ENCODE data around the gene QPRT. TPM values are rescaled to one million over a fixed set of nuclear protein-coding genes. Genes with fewer than 3 reads are reported as not detected.

QPRT gene
- total and polyA plus RNA-seq, 2 of the 13 experiments (the other 11 are each of a cell fraction or from before 2014, with no cell fraction given), result 130 to 218 TPM

DNA sequence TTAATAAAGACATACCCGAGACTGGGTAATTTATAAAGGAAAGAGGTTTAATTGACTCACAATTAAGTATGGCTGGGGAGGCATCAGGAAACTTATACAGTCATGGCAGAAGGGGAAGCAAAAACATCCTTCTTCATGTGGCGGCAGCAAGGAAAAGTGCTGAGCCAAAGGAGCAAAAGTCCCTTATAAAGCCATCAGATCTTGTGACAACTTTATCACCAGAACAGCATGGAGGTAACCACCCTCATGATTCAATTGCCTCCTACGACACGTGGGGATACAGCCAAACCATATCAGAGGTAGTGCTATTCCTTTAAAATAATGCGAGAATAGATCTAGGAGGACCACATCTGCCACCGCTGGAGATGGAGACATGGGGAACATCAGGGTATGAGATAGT is 57.8 kb downstream of the QPRT start:
- Histone ChIP-seq H3K4me2 (ENCODE audit: low read depth, low read length) (no peak overlapping the region), H3K9me3 (ENCODE audit: low read length) (no peaks in the 10 kb centered on the region), H3K27ac (ENCODE audit: extremely low read length, insufficient read depth, low read length) (no peak overlapping the region), H3K79me2 (ENCODE audit: insufficient read depth, low read length) (no peaks in the 10 kb centered on the region), H3K36me3 (replicated peaks in 1 of 2; ENCODE audit: control insufficient read depth in 1 of 2, insufficient read depth in 2 of 2, low read length in 2 of 2) (no peaks in the 10 kb centered on the region), H2AFZ (ENCODE audit: low read length) (no peak overlapping the region), H3K4me1 (ENCODE audit: insufficient read depth, low read length) (peaks cover 63% of the 10 kb centered on the region), H3K27me3 (ENCODE audit: control insufficient read depth in 1 of 2, insufficient read depth in 2 of 2, low read length in 2 of 2) (peaks cover 0 to 1% of the 10 kb centered on the region in 2 experiments; a peak in 2 of 5 replicates), H3K9ac (ENCODE audit: insufficient read depth, low read depth, low read length) (no peak overlapping the region), H4K20me1 (ENCODE audit: insufficient read depth, low read length) (no peaks in the 10 kb centered on the region), H3K4me3 (replicated peaks in 1 of 3; ENCODE audit: insufficient read depth in 1 of 3, low read depth in 2 of 3, low read length in 3 of 3) (no peak overlapping the region)
- TF ChIP-seq ZC3H4 (CRISPR knock-in tag; IDR thresholded peaks at IDR 0.05; ENCODE audit: borderline replicate concordance) (no peak), ZNF749 (CRISPR knock-in tag; IDR thresholded peaks at IDR 0.05; ENCODE audit: borderline replicate concordance) (no peak), ZSCAN21 (CRISPR knock-in tag; IDR thresholded peaks at IDR 0.05; ENCODE audit: borderline replicate concordance) (no peak), ZNF253 (CRISPR knock-in tag; IDR thresholded peaks at IDR 0.05; ENCODE audit: borderline replicate concordance) (no peak), SSRP1 (CRISPR knock-in tag; IDR thresholded peaks at IDR 0.05) (no peak), ZNF496 (CRISPR knock-in tag; IDR thresholded peaks at IDR 0.05; ENCODE audit: insufficient replicate concordance) (no peak), ZNF747 (CRISPR knock-in tag; IDR thresholded peaks at IDR 0.05; ENCODE audit: borderline replicate concordance) (no peak), RELA (CRISPR knock-in tag; IDR thresholded peaks at IDR 0.05) (no peak), SP1 (IDR thresholded peaks at IDR 0.05) (no peak), SP1 (CRISPR knock-in tag; IDR thresholded peaks at IDR 0.05) (no peak), EP300 (IDR thresholded peaks at IDR 0.05; ENCODE audit: low read depth in 2 of 2, low read length in 2 of 2) (no peak), EP300 (CRISPR knock-in tag; IDR thresholded peaks at IDR 0.05; ENCODE audit: borderline replicate concordance) (no peak), ZNF354B (CRISPR knock-in tag; IDR thresholded peaks at IDR 0.05) (no peak), RAD51 (IDR thresholded peaks at IDR 0.05; ENCODE audit: borderline replicate concordance) (no peak), GTF3A (CRISPR knock-in tag; conservative IDR thresholded peaks at IDR 0.05) (no peak), SP5 (CRISPR knock-in tag; IDR thresholded peaks at IDR 0.05; ENCODE audit: borderline replicate concordance, low read depth) (no peak), ZNF709 (CRISPR knock-in tag; IDR thresholded peaks at IDR 0.05) (no peak)
- TF ChIP-seq, protein P1, sequence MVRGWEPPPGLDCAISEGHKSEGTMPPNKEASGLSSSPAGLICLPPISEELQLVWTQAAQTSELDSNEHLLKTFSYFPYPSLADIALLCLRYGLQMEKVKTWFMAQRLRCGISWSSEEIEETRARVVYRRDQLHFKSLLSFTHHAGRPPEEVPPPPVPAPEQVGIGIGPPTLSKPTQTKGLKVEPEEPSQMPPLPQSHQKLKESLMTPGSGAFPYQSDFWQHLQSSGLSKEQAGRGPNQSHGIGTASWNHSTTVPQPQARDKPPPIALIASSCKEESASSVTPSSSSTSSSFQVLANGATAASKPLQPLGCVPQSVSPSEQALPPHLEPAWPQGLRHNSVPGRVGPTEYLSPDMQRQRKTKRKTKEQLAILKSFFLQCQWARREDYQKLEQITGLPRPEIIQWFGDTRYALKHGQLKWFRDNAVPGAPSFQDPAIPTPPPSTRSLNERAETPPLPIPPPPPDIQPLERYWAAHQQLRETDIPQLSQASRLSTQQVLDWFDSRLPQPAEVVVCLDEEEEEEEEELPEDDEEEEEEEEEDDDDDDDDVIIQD (CRISPR knock-in tag; IDR thresholded peaks at IDR 0.05; ENCODE audit: low read depth), result no peak
- TF ChIP-seq, protein P2, sequence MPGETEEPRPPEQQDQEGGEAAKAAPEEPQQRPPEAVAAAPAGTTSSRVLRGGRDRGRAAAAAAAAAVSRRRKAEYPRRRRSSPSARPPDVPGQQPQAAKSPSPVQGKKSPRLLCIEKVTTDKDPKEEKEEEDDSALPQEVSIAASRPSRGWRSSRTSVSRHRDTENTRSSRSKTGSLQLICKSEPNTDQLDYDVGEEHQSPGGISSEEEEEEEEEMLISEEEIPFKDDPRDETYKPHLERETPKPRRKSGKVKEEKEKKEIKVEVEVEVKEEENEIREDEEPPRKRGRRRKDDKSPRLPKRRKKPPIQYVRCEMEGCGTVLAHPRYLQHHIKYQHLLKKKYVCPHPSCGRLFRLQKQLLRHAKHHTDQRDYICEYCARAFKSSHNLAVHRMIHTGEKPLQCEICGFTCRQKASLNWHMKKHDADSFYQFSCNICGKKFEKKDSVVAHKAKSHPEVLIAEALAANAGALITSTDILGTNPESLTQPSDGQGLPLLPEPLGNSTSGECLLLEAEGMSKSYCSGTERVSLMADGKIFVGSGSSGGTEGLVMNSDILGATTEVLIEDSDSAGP (CRISPR knock-in tag; IDR thresholded peaks at IDR 0.05; ENCODE audit: borderline replicate concordance), result no peak
- TF ChIP-seq, protein P3, sequence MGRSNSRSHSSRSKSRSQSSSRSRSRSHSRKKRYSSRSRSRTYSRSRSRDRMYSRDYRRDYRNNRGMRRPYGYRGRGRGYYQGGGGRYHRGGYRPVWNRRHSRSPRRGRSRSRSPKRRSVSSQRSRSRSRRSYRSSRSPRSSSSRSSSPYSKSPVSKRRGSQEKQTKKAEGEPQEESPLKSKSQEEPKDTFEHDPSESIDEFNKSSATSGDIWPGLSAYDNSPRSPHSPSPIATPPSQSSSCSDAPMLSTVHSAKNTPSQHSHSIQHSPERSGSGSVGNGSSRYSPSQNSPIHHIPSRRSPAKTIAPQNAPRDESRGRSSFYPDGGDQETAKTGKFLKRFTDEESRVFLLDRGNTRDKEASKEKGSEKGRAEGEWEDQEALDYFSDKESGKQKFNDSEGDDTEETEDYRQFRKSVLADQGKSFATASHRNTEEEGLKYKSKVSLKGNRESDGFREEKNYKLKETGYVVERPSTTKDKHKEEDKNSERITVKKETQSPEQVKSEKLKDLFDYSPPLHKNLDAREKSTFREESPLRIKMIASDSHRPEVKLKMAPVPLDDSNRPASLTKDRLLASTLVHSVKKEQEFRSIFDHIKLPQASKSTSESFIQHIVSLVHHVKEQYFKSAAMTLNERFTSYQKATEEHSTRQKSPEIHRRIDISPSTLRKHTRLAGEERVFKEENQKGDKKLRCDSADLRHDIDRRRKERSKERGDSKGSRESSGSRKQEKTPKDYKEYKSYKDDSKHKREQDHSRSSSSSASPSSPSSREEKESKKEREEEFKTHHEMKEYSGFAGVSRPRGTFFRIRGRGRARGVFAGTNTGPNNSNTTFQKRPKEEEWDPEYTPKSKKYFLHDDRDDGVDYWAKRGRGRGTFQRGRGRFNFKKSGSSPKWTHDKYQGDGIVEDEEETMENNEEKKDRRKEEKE (IDR thresholded peaks at IDR 0.05), result no peak
- POLR2A ChIA-PET, result interaction anchor here (0.6 to 1.5 kb wide), 3 partner anchors 48 to 68 kb away, joined by 3 read pairs; partner anchors contain the start of gene KIF22
- WGBS (ENCODE audit: low lambda C conversion rate), result 82% methylated on average over 6 of the region's 6 CpGs
- DNase-seq (ENCODE audit: low spot score) (no peak), FAIRE-seq (no peak), ATAC-seq (no peak)
- in situ Hi-C loops (cut with HindIII; ENCODE audit: extremely low pct_ligation_motif_present, low pct_unique_long_range_greater_than_20kb), result no loop called here
- intact Hi-C loops (cut with micrococcal nuclease; ENCODE audit: unreplicated experiment), result loop anchor here (5.0 kb wide), 1 partner anchor 56 kb away; the partner anchor contains the start of gene KIF22
- no TSS peak for BruUV-seq (replicated peaks)
- CTCF ChIA-PET (ENCODE audit: low intra/inter-chr PET ratio, low total read pairs), result interaction anchor here (0.7 to 1.3 kb wide), 3 partner anchors 48 to 112 kb away, joined by 3 to 6 read pairs (median 3); partner anchors contain the start of gene KIF22
